Mucosa of stomach (tissue), 1 donor: ENCODE data around the gene DTX3L.
A peak's percentile ranks its signal among the peaks of the same experiment; 100 is the strongest.
"Not testable (repeated sequence)": the region's sequence is repeated elsewhere in the genome, so short reads cannot be mapped to it uniquely, and the experiment has no call there.

Source experiments
- H3K27me3 ChIP-seq: one replicate; pipeline ENCODE4 v1.7.0; 2013; ENCODE audit warnings: mild to moderate bottlenecking, low read length; ENCODE audit not compliant: control insufficient read depth, insufficient read depth
- H3K36me3 ChIP-seq: one replicate; pipeline ENCODE4 v1.7.0; 2013; ENCODE audit warnings: low read length; ENCODE audit not compliant: control insufficient read depth, insufficient read depth
- H3K4me1 ChIP-seq: one replicate; pipeline ENCODE4 v1.7.0; 2013; ENCODE audit warnings: mild to moderate bottlenecking, low read length; ENCODE audit not compliant: control insufficient read depth, insufficient read depth
- H3K4me3 ChIP-seq: one replicate; pipeline ENCODE4 v1.7.0; 2013; ENCODE audit warnings: low read length
- H3K9ac ChIP-seq: one replicate; pipeline ENCODE4 v1.7.0; 2013; ENCODE audit warnings: mild to moderate bottlenecking, low read length, moderate library complexity
- H3K9me3 ChIP-seq: one replicate; pipeline ENCODE4 v1.7.0; 2013; ENCODE audit warnings: mild to moderate bottlenecking, low read length, moderate library complexity; ENCODE audit not compliant: control insufficient read depth
- donor health status: Pancreatic carcinoma.

The DTX3L gene

DNA sequence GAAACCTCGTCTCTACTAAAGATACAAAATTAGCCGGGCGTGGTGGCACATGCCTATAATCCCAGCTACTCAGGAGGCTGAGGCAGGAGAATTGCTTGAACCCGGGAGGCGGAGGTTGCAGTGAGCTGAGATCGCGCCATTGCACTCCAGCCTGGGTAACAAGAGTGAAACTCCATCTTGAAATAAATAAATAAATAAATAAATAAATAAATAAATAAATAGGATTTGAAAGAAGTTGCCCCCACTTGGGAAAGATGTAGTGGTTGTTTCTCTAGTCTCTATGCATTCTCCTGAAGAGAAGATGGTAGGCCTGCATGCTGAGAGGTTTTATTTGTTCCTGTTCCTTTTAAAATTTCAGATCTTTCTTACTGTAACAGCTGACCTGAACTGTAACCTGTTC lies 4.0 kb downstream of the DTX3L start:
- not testable (repeated sequence) for H3K9me3 ChIP-seq, H3K9ac ChIP-seq, H3K4me1 ChIP-seq, H3K4me3 ChIP-seq, H3K27me3 ChIP-seq
- peaks cover 11% of the 10 kb centered on the region for H3K36me3 ChIP-seq

DNA sequence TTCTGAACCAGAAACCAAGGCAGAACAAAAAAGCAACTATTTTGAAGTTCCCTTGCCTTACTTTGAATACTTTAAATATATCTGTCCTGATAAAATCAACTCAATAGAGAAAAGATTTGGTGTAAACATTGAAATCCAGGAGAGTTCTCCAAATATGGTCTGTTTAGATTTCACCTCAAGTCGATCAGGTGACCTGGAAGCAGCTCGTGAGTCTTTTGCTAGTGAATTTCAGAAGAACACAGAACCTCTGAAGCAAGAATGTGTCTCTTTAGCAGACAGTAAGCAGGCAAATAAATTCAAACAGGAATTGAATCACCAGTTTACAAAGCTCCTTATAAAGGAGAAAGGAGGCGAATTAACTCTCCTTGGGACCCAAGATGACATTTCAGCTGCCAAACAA lies 4.6 kb downstream of the DTX3L start:
- peaks cover 11% of the 10 kb centered on the region for H3K36me3 ChIP-seq
- no peaks in the 10 kb centered on the region for H3K27me3 ChIP-seq
- H3K4me1 ChIP-seq: no peaks in the 10 kb centered on the region
- no peak overlapping the region for H3K4me3 ChIP-seq
- H3K9ac ChIP-seq: no peak overlapping the region
- no peaks in the 10 kb centered on the region for H3K9me3 ChIP-seq

DNA sequence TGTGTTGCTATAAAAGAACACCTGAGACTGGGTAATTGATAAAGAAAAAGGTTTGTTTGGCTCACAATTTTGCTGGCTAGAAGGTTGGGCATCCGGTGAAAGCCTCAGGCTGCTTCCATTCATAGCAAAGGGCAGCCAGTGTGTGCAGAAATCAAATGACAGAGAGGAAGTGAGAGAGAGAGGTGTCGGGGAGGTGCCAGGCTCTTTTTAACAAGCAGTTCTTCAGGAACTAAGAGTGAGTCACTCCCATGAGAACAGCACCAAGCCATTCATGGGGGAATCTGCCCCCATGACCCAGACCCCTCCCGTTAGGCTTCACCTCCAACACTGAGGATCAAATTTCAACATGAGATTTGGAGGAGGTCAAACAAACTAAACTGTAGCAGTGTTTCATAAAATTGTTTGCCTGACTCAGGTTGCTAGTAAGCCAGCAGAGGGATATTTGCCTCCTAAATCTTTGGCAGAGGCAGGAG lies 8.8 kb downstream of the DTX3L start:
- H3K36me3 ChIP-seq: peaks cover 11% of the 10 kb centered on the region
- H3K4me1 ChIP-seq: no peaks in the 10 kb centered on the region
- no peak overlapping the region for H3K4me3 ChIP-seq
- H3K27me3 ChIP-seq: peaks cover 8% of the 10 kb centered on the region
- H3K9ac ChIP-seq: no peak overlapping the region
- H3K9me3 ChIP-seq: no peaks in the 10 kb centered on the region

DNA sequence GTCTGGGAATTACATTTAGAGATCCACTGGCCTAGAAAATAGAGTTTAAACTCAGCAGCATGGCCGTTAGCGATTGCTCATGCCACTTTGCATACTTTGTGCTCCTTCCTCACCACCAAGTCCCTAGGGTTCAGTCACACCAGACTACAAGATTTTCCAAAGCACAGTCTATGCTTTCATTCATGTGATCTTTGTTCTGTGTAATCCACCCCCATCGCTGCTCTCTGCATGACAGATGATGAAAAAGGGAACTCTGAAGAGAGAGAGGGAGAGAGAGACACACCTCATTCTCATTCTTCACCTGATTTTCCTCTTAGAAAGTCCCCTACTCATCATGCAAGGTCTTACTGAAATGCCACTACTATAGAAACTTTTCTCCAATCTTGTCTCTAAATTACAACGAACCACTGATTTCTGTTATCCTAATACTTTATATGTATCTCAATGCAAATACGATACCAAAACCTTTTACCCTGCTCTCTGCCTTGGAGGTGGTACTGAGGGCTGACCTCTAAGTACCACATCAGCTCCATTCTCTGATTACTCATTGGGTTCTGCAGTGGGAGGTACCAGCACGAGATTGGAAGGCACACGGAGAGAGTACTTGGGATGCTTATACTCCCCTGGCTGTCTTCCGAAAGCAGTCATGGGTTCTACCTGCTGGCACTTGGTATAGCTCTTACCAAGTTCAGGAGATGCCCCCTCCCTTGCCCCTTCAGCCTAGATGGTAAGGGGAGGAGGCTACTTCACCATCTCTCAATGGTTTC lies 12.2 kb downstream of the DTX3L start:
- no peaks in the 10 kb centered on the region for H3K36me3 ChIP-seq
- no peaks in the 10 kb centered on the region for H3K4me1 ChIP-seq
- H3K4me3 ChIP-seq: no peak overlapping the region
- no peak overlapping the region for H3K9ac ChIP-seq
- no peaks in the 10 kb centered on the region for H3K9me3 ChIP-seq
- H3K27me3 ChIP-seq: peaks cover 8% of the 10 kb centered on the region

DNA sequence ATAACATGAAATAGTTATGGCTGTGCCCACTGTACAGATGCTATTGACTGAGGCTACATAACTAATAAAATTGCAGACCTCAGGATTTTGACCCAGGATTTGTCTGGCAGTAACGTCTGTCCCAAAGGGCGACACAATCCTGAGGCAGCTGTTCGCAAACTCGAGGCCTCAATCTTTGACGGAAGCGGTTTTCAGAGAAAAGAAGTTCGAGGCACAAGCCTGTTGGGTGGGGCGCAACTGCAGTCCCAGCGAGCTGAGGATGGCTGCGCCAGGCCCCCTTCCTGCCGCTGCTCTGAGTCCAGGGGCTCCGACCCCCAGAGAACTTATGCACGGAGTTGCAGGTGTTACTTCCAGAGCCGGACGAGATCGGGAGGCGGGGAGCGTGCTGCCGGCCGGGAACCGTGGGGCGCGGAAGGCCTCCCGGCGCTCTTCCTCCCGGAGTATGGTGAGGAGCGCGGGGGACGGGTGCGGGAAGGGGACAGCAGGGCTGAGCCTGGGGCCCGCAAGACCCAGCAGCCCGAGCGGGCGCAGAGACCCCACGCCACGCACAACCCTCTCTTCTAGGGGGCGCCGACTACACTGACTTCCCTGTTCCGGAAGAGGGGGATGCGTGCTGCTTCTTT lies 13.4 kb downstream of the DTX3L start, which contains the start of gene PARP15:
TSS of gene PARP15 (plus strand) at position 242 of the 623 bp plus-strand sequence. CDS start at position 260, 18 bp downstream.
- Histone ChIP-seq H3K4me3 (no peak within 1 kb of the TSS), H3K4me1 (no peaks in the 10 kb centered on the region), H3K9me3 (peaks cover 5% of the 10 kb centered on the region), H3K27me3 (peaks cover 8% of the 10 kb centered on the region), H3K36me3 (no peaks in the 10 kb centered on the region), H3K9ac (peak within 1 kb of the TSS; percentile 24)

DNA sequence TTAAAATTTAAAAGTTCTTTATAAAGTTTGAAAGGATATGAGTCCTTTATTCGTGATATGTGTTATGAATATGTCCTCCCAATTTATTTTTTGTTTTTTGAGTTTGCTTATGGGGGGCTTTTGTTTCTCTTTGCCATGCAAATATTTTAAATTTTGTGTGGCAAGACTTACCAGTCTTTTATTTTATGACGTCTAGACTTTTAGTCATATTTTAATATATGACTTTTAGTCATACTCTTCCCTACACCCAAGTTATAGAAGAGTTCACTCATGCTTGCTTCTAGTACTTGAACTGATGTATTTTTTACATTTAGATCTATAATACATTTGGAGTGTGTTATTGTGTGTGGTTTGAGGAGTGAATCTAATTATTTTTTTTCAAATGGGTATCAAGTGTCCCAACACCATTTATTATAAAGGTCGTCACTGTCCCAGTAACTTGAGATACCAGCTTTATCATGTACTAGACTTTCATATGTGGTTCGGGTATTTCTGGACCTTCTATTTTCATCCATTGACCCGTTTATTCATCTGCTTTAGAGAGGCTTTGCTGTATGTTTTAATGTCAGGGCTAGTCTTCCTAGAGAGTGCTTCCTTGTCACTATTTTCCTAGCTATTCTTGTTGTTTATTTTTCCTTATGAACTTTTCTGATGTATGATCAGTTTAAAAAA lies 14.1 kb downstream of the DTX3L start:
- Histone ChIP-seq H3K27me3 (peaks cover 8% of the 10 kb centered on the region), H3K9ac (peak overlapping the region; percentile 24), H3K9me3 (peaks cover 5% of the 10 kb centered on the region), H3K4me1 (no peaks in the 10 kb centered on the region), H3K36me3 (no peaks in the 10 kb centered on the region), H3K4me3 (no peak overlapping the region)

DNA sequence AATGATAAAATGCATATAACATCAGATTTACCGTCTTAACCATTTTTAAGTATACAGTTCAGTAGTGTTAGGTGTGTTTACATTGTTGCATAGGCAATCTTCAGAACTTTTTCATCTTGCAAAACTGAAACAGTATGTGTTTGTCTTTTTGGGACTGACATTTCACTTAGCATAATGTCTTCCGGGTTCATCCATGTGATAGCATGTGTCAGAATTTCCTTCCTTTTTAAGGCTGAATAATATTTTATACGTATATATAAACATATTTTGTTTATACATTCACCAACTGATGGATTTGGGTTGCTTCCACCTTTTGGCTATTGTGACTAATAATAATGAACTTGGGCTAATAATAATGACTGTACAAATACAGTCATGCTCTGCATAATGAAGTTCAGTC lies 16.3 kb downstream of the DTX3L start:
- Histone ChIP-seq H3K4me3 (no peak overlapping the region), H3K27me3 (peaks cover 8% of the 10 kb centered on the region), H3K9me3 (peaks cover 5% of the 10 kb centered on the region), H3K9ac (no peak overlapping the region), H3K36me3 (no peaks in the 10 kb centered on the region), H3K4me1 (no peaks in the 10 kb centered on the region)

DNA sequence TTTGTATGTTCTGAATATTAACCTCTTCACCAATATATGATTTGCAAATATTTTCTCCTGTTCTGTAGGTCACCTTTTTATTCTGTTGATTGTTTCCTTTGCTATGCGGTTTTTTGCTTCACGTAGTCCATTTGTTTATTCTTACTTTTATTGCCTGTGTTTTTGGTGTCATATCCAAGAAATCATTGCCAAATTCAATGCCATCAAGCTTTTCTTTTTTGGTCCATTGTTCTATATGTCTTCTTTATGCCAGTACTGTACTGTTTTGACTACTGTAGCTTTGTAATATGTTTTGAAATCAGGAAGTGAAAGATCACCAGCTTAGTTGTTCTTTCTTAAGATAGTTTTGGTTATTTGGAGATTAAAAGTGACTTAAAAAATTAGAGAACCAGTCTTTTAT lies 17.5 kb downstream of the DTX3L start:
- Histone ChIP-seq H3K27me3 (peaks cover 8% of the 10 kb centered on the region), H3K9me3 (peaks cover 5% of the 10 kb centered on the region), H3K4me3 (no peak overlapping the region), H3K9ac (no peak overlapping the region), H3K4me1 (no peaks in the 10 kb centered on the region), H3K36me3 (no peaks in the 10 kb centered on the region)

DNA sequence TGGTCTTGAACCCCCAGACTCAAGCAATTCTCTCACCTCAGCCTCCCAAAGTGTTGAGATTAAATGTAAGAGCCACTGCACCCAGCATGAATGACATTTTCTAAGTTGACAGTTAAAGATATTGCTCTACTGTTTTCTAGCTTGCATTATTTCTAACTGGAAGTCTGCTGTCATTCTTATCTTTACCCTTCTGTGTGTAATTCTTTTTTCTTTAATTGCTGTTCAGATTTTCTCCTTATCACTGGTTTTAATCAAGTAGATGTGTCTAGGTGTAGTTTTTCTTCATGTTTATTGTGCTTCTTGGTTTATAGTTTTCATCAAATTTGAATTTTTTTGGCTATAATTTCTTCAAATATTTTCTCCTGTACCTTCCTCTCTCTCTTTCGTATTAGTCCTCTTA lies 18.3 kb downstream of the DTX3L start:
- H3K9ac ChIP-seq: no peak overlapping the region
- no peak overlapping the region for H3K4me3 ChIP-seq
- H3K36me3 ChIP-seq: no peaks in the 10 kb centered on the region
- peaks cover 5% of the 10 kb centered on the region for H3K9me3 ChIP-seq
- H3K4me1 ChIP-seq: no peaks in the 10 kb centered on the region
- peaks cover 4% of the 10 kb centered on the region for H3K27me3 ChIP-seq

DNA sequence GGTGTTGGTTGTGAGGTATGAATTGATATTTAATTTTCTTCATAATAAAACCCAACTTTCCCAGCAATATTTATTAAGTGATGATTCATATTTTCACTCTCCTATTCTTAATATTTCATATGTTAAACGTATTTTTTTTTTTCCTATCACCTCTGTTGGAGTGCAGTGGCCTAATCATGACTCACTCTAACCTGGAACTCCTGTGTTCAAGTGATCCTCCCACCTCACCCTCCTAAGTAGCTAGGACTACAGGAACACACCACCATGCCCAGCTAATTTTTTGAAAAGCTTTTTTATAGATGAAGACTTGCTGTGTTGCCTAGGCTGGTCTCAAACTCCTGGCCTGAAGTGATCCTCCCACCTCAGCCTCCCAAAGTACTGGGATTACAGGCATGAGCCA lies 22.0 kb downstream of the DTX3L start:
- Histone ChIP-seq H3K9me3 (peaks cover 5% of the 10 kb centered on the region), H3K9ac (no peak overlapping the region), H3K4me1 (no peaks in the 10 kb centered on the region), H3K27me3 (no peaks in the 10 kb centered on the region), H3K36me3 (no peaks in the 10 kb centered on the region), H3K4me3 (no peak overlapping the region)

DNA sequence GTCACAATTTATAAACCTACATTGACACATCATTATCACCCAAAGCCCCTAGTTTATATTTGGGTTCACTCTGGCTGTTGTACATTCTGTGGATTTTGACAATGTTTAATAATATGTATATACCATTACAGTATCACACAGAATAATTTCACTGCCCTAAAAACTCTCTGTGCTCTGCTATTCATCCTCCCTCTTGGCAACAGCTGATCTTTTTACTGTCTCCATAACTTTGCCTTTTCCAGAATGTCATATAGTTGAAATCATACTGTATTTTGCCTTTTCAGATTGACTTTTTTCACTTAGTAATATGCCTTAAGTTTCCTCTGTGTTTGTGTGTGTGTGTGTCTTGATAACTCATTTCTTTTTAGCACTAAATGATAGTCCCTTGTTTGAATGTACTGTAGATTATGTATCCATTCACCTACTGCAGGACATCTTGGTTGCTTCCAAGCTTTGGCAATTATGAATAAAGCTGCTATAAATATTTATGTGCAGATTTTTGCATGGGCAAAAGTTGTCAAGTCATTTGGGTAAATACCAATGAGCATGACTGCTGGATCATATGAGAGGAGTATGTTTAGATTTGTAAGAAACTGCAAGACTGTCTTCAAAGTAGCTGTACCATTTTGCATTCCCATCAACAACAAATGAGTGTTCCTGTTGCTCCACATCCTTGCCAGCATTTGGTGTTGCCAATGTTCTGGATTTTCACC lies 22.8 kb downstream of the DTX3L start:
- H3K9ac ChIP-seq: no peak overlapping the region
- no peaks in the 10 kb centered on the region for H3K27me3 ChIP-seq
- peaks cover 2% of the 10 kb centered on the region for H3K9me3 ChIP-seq
- H3K4me3 ChIP-seq: no peak overlapping the region
- no peaks in the 10 kb centered on the region for H3K36me3 ChIP-seq
- no peaks in the 10 kb centered on the region for H3K4me1 ChIP-seq

DNA sequence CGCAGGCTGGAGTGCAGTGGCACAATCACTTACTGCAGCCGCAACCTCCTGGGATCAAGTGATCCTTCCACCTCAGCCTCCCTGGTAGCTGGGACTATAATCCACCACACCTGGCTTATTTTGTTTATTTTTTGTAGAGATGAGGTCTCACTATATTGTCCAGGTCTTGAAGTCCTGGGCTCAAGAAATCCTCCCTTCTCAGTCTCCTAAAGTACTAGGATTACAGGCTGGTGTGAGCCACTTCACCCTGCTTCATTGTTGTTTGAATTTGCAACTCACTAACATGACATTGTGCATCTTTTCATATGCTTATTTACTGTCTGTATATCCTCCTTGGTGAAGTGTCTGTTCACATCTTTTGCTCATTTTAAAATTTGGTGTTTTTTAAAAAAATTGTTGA lies 23.4 kb downstream of the DTX3L start:
- Histone ChIP-seq H3K9ac (no peak overlapping the region), H3K27me3 (no peaks in the 10 kb centered on the region), H3K36me3 (no peaks in the 10 kb centered on the region), H3K4me3 (no peak overlapping the region), H3K9me3 (no peaks in the 10 kb centered on the region), H3K4me1 (no peaks in the 10 kb centered on the region)
